ENCODE measurements around the gene SMIM13.

Gene SMIM13

DNA sequence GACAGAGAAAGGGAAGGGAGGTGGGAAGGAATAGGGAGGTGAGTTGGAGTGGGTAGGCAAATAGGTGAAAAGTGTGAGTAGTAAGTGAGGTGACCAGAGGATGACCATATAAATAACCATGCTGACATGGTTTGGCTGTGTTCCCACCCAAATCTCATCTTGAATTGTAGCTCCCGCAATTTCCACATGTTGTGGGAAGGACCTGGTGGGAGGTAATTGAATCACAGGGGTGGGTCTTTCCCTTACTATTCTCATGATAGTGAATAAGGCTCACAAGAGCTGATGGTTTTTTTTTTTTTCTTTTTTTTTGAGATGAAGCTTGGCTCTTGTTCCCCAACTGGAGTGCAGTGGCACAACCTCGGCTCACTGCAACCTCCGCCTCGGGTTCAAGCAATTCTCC is 21.5 kb upstream of the SMIM13 start:
- H3K36me3 ChIP-seq (ENCODE audit: low read length) = no peaks in the 10 kb centered on the region
- no peak overlapping the region for H3K4me3 ChIP-seq (ENCODE audit: insufficient read depth, low read length, poor library complexity, severe bottlenecking)
- no peak overlapping the region for H3K9ac ChIP-seq (ENCODE audit: low read length)
- no peak for TF ChIP-seq EZH2phosphoT487 (conservative IDR thresholded peaks at IDR 0.05; ENCODE audit: low read length)
- TF ChIP-seq, protein P1, sequence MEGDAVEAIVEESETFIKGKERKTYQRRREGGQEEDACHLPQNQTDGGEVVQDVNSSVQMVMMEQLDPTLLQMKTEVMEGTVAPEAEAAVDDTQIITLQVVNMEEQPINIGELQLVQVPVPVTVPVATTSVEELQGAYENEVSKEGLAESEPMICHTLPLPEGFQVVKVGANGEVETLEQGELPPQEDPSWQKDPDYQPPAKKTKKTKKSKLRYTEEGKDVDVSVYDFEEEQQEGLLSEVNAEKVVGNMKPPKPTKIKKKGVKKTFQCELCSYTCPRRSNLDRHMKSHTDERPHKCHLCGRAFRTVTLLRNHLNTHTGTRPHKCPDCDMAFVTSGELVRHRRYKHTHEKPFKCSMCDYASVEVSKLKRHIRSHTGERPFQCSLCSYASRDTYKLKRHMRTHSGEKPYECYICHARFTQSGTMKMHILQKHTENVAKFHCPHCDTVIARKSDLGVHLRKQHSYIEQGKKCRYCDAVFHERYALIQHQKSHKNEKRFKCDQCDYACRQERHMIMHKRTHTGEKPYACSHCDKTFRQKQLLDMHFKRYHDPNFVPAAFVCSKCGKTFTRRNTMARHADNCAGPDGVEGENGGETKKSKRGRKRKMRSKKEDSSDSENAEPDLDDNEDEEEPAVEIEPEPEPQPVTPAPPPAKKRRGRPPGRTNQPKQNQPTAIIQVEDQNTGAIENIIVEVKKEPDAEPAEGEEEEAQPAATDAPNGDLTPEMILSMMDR (IDR thresholded peaks at IDR 0.05; ENCODE audit: insufficient read depth, low read length, poor library complexity, severe bottlenecking) = no peak
- H3K27me3 ChIP-seq (ENCODE audit: low read length) = no peaks in the 10 kb centered on the region
- H3K27ac ChIP-seq (ENCODE audit: low read depth, low read length) = no peak overlapping the region
- H3K9me3 ChIP-seq (ENCODE audit: insufficient read depth, low read length) = no peaks in the 10 kb centered on the region
- no peaks in the 10 kb centered on the region for H3F3A ChIP-seq (ENCODE audit: insufficient read depth)
- no peak overlapping the region for H2AFZ ChIP-seq (ENCODE audit: low read depth, low read length, severe bottlenecking)
- H3K9me2 ChIP-seq (replicated peaks; ENCODE audit: insufficient read depth, low read length) = no peaks in the 10 kb centered on the region
- no peak overlapping the region for H3K4me2 ChIP-seq (ENCODE audit: low read depth, low read length, poor library complexity, severe bottlenecking)
- no peaks in the 10 kb centered on the region for H4K20me1 ChIP-seq (ENCODE audit: low read depth, low read length)
- H3K79me2 ChIP-seq (ENCODE audit: insufficient read depth, low read length) = no peaks in the 10 kb centered on the region

DNA sequence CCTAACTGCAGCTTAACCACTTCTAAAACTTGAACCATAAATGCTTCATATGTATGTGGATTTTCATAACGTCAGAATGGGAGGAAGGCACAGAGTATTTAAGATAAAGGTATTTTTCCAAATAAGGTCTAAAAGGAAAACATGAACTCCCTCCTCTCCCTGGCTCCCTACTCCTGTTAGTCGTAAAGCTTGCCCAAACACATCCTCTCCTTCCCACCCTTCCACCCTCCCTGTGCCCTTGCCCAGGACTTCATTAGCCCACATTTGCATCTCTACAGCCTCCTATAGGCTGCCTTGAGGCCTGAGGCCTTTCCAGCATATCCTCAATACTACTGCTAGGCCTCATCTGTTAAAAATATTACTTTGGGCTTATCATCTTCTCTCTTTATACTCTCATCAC is 17.1 kb upstream of the SMIM13 start:
- no peaks in the 10 kb centered on the region for H3K9me2 ChIP-seq (replicated peaks; ENCODE audit: insufficient read depth, low read length)
- H3K36me3 ChIP-seq (ENCODE audit: low read length) = no peaks in the 10 kb centered on the region
- no peak overlapping the region for H2AFZ ChIP-seq (ENCODE audit: low read depth, low read length, severe bottlenecking)
- no peak overlapping the region for H3K27ac ChIP-seq (ENCODE audit: low read depth, low read length)
- H3K4me3 ChIP-seq (ENCODE audit: insufficient read depth, low read length, poor library complexity, severe bottlenecking) = no peak overlapping the region
- H3K9me3 ChIP-seq (ENCODE audit: insufficient read depth, low read length) = no peaks in the 10 kb centered on the region
- H3K9ac ChIP-seq (ENCODE audit: low read length) = no peak overlapping the region
- TF ChIP-seq, protein P1 (IDR thresholded peaks at IDR 0.05; ENCODE audit: insufficient read depth, low read length, poor library complexity, severe bottlenecking) = no peak
- TF ChIP-seq EZH2phosphoT487 (conservative IDR thresholded peaks at IDR 0.05; ENCODE audit: low read length) = no peak
- H4K20me1 ChIP-seq (ENCODE audit: low read depth, low read length) = no peaks in the 10 kb centered on the region
- no peaks in the 10 kb centered on the region for H3K79me2 ChIP-seq (ENCODE audit: insufficient read depth, low read length)
- H3K4me2 ChIP-seq (ENCODE audit: low read depth, low read length, poor library complexity, severe bottlenecking) = no peak overlapping the region
- H3F3A ChIP-seq (ENCODE audit: insufficient read depth) = no peaks in the 10 kb centered on the region
- H3K27me3 ChIP-seq (ENCODE audit: low read length) = no peaks in the 10 kb centered on the region

DNA sequence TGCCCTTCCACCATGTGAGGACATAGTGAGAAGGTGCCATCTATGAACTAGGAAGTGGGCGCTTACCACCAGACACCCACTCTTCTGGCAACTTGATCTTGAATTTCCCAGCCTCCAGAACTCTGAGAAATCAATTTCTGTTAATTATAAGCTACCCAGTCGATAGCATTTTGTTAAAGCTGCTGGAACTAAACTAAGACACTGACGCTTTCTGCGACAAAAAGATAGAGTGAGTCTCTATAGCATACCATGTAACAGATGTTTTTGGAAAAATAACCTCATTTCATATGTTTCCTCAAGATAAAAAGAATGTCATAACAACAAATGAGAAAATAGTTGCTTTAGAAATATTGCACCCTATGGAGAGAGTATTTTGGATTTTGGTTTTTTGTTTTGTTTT is 15.4 kb upstream of the SMIM13 start:
- Histone ChIP-seq H3F3A (ENCODE audit: insufficient read depth) (no peaks in the 10 kb centered on the region), H3K9me2 (replicated peaks; ENCODE audit: insufficient read depth, low read length) (no peaks in the 10 kb centered on the region), H3K79me2 (ENCODE audit: insufficient read depth, low read length) (no peaks in the 10 kb centered on the region), H3K9me3 (ENCODE audit: insufficient read depth, low read length) (no peaks in the 10 kb centered on the region), H4K20me1 (ENCODE audit: low read depth, low read length) (no peaks in the 10 kb centered on the region), H3K27ac (ENCODE audit: low read depth, low read length) (no peak overlapping the region), H3K4me2 (ENCODE audit: low read depth, low read length, poor library complexity, severe bottlenecking) (no peak overlapping the region), H3K36me3 (ENCODE audit: low read length) (no peaks in the 10 kb centered on the region), H2AFZ (ENCODE audit: low read depth, low read length, severe bottlenecking) (no peak overlapping the region), H3K27me3 (ENCODE audit: low read length) (no peaks in the 10 kb centered on the region), H3K4me3 (ENCODE audit: insufficient read depth, low read length, poor library complexity, severe bottlenecking) (no peak overlapping the region), H3K9ac (ENCODE audit: low read length) (no peak overlapping the region)
- TF ChIP-seq EZH2phosphoT487 (conservative IDR thresholded peaks at IDR 0.05; ENCODE audit: low read length) = no peak
- TF ChIP-seq, protein P1 (IDR thresholded peaks at IDR 0.05; ENCODE audit: insufficient read depth, low read length, poor library complexity, severe bottlenecking) = no peak

Measured in SU-DHL-6 (cell line).